Activated CD8-positive, alpha-beta T cell treated with anti-CD3 and anti-CD28 coated beads for 36 hours (primary cell): Measurements from ENCODE around the gene UBE2S. TPM values are rescaled to one million over a fixed set of nuclear protein-coding genes. Genes with fewer than 3 reads are reported as not detected.
"Not testable (repeated sequence)": the region's sequence is repeated elsewhere in the genome, so short reads cannot be mapped to it uniquely, and the experiment has no call there.

ENCODE experiments used
- ATAC-seq: fragments of 200-7000 bp; cut with Tn5 transposase; one replicate; pipeline ENCODE4 v1.10.0; 2021; ENCODE audit warnings: mild to moderate bottlenecking, moderate library complexity
- CTCF ChIA-PET: fragments of 350-600 bp; sonication (Branson Sonifier 250); formaldehyde crosslinking; loops from one replicate; lab custom pipeline; 2021; ENCODE audit warnings: antibody characterized with exemption; lab: Charles Lee
- POLR2A ChIA-PET: fragments of 350-600 bp; sonication (Branson Sonifier 250); formaldehyde crosslinking; loops from one replicate; lab custom pipeline; 2021; ENCODE audit warnings: antibody characterized with exemption; lab: Charles Lee
- DNase-seq: peaks from one replicate; pipeline ENCODE4 v3.0.0-alpha.2; 2020
- H3K27ac Mint-ChIP-seq: one replicate; pipeline ENCODE4 v1.8.0; 2021; ENCODE audit warnings: mild to moderate bottlenecking, mixed read lengths
- H3K27me3 Mint-ChIP-seq: one replicate; pipeline ENCODE4 v1.8.0; 2021; ENCODE audit warnings: mixed read lengths
- H3K36me3 Mint-ChIP-seq: one replicate; pipeline ENCODE4 v1.8.0; 2021; ENCODE audit warnings: low read depth, mixed read lengths
- H3K4me1 Mint-ChIP-seq: one replicate; pipeline ENCODE4 v1.8.0; 2021; ENCODE audit warnings: low read depth, mixed read lengths
- H3K4me3 Mint-ChIP-seq: one replicate; pipeline ENCODE4 v1.8.0; 2021; ENCODE audit warnings: mild to moderate bottlenecking, moderate library complexity, mixed read lengths
- H3K9me3 Mint-ChIP-seq: one replicate; pipeline ENCODE4 v1.8.0; 2021; ENCODE audit warnings: mixed read lengths
- intact Hi-C: fragments of 100-400 bp; cut with micrococcal nuclease; formaldehyde crosslinking; loops from one replicate; pipeline ENCODE4 v1.10.0; 2022
- total RNA-seq, 2 experiments: library from RNA; stranded (reverse); gene quantifications; one replicate each; pipeline ENCODE4 v1.2.3, GENCODE V29; 2021
- TF ChIP-seq, protein P1 (sequence below): fragments of 200-600 bp; IDR thresholded peaks from one replicate; pipeline ENCODE4 v1.8.0; 2022; ENCODE audit warnings: antibody characterized with exemption, mild to moderate bottlenecking

UBE2S gene
- total RNA-seq: 100 to 1,000 TPM; 229 to 241 TPM

DNA sequence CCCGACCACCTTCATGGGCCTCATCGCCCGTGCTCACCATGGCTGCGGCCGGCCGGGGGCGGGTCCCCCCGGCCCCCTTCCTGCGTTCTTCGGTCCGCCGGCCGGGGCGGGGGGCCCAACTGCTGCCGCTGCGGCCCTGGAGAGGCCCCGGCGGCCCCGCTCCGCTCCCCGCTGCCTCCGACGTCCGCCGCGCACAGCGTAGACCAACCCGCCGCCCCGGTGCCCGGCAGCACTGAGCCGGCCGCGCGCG lies at the start of gene UBE2S:
Gene UBE2S (minus strand): TSS at position 239 of the 250 bp plus-strand sequence. CDS start 199 bp downstream, at position 40.
- CTCF ChIA-PET: not testable (repeated sequence)

DNA sequence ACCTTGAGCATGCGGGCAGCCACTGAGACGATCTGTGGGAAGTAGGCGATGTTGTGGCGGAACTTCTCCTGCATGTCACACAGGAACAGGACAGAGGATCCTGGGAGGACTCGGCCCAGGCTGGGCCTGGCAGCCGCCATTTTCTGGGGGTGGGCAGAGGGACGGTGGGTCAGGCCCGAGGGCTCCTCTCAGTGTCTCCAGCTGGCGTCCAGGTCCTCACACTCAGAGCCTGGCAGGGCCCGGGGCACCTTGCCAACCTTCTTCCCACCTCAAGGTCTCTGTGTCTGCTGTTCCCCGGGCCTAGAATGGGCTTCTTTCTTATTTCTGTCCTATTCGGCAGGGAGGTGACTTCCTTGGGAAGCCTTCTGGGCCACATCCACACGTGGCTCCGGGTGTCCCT lies 48.8 kb upstream of the UBE2S start:
- CTCF ChIA-PET: no interaction called here

More for the DNA sequence above, at the start of gene UBE2S:
- POLR2A ChIA-PET: interaction anchor here (0.6 to 8.6 kb wide), 22 partner anchors 8 to 266 kb away, joined by 3 to 217 read pairs (median 4); partner anchors contain the start of genes HSPBP1, NAT14, PPP6R1 and RPL28
- H3K4me1 Mint-ChIP-seq: peaks cover 26% of the 10 kb centered on the region
- peaks cover 48% of the 10 kb centered on the region for H3K36me3 Mint-ChIP-seq
- H3K27ac Mint-ChIP-seq: peak within 1 kb of the TSS; percentile 97
- H3K27me3 Mint-ChIP-seq, intact Hi-C loops, DNase-seq, ATAC-seq, H3K9me3 Mint-ChIP-seq: not testable (repeated sequence)
- peak within 1 kb of the TSS; percentile 92 for H3K4me3 Mint-ChIP-seq

DNA sequence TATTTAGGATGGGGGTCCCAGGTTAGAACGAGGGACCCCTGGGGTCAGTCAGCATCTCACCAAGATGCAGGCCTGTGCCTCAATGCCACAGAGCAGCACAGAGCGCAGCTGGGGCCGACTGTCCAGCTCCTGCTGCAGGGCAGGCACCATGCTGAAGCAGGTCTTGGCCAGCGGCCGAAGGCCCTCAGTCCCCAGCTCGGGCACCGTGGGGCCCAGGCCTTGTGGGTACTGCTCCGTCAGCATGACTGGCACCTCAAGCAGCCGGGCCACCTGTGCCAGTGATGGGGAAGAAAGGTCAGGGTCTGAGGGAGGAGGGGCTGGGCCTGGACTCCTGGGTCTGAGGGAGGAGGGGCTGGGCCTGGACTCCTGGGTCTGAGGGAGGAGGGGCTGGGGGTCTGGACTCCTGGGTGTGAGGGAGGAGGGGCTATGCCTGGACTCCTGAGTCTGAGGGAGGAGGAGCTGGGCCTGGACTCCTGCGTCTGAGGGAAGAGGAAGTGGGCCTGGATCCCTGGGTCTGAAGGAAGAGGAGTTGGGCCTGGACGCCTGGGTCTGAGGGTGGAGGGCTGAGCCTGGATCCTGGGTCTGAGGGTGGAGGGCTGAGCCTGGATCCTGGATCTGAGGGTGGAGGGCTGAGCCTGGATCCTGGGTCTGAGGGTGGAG lies 48.1 kb upstream of the UBE2S start:
- ChIA-PET CTCF (no interaction called here), POLR2A (interaction anchor here (0.9 kb wide), 1 partner anchor 194 kb away, joined by 3 read pairs; no protein-coding TSS in a partner anchor)
- Mint-ChIP-seq H3K27ac (no peak overlapping the region), H3K4me1 (peaks cover 18% of the 10 kb centered on the region), H3K4me3 (no peak overlapping the region), H3K9me3 (no peaks in the 10 kb centered on the region), H3K27me3 (peaks cover 18% of the 10 kb centered on the region), H3K36me3 (peaks cover 19% of the 10 kb centered on the region)
- ATAC-seq (no peak), DNase-seq (no peak)
- intact Hi-C loops: no loop called here
- TF ChIP-seq, protein P1, sequence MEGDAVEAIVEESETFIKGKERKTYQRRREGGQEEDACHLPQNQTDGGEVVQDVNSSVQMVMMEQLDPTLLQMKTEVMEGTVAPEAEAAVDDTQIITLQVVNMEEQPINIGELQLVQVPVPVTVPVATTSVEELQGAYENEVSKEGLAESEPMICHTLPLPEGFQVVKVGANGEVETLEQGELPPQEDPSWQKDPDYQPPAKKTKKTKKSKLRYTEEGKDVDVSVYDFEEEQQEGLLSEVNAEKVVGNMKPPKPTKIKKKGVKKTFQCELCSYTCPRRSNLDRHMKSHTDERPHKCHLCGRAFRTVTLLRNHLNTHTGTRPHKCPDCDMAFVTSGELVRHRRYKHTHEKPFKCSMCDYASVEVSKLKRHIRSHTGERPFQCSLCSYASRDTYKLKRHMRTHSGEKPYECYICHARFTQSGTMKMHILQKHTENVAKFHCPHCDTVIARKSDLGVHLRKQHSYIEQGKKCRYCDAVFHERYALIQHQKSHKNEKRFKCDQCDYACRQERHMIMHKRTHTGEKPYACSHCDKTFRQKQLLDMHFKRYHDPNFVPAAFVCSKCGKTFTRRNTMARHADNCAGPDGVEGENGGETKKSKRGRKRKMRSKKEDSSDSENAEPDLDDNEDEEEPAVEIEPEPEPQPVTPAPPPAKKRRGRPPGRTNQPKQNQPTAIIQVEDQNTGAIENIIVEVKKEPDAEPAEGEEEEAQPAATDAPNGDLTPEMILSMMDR: no peak

More for the DNA sequence above, 48.8 kb upstream of the UBE2S start:
- Mint-ChIP-seq H3K27ac (no peak overlapping the region), H3K4me3 (no peak overlapping the region), H3K9me3 (no peaks in the 10 kb centered on the region), H3K36me3 (peaks cover 19% of the 10 kb centered on the region), H3K4me1 (peaks cover 21% of the 10 kb centered on the region), H3K27me3 (peaks cover 15% of the 10 kb centered on the region)
- no peak for ATAC-seq
- POLR2A ChIA-PET: no interaction called here
- TF ChIP-seq, protein P1: no peak
- DNase-seq: no peak
- intact Hi-C loops: no loop called here

DNA sequence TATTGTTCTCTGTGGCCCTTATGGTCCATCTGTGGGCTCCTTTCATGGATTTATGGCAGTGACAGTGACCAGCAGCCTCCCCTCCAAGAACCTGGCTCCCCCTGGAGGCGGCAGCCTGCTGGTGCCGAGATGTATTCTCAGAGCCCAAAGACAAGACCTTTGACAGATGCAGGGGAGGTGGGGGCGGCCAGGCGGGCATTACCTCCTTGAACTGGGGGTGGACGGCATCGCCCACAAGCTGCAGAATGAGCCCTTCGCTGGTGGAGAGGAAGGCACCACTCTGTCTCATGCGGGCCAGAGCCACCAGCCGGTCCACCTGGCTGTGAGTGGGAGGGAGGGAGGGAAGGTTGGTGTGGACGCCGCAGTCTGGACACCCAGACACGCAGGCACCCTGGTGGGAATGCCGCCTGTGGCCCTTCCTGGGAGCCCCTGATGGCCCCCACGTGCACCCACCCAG lies 47.2 kb upstream of the UBE2S start:
- TF ChIP-seq, protein P1: peak; percentile 76
- intact Hi-C loops: no loop called here
- Mint-ChIP-seq H3K4me1 (peaks cover 10% of the 10 kb centered on the region), H3K36me3 (peaks cover 19% of the 10 kb centered on the region), H3K9me3 (no peaks in the 10 kb centered on the region), H3K4me3 (no peak overlapping the region), H3K27ac (no peak overlapping the region), H3K27me3 (peaks cover 24% of the 10 kb centered on the region)
- POLR2A ChIA-PET: interaction anchor here (0.9 kb wide), 1 partner anchor 193 kb away, joined by 3 read pairs; no protein-coding TSS in a partner anchor
- ATAC-seq: peak; percentile 47
- CTCF ChIA-PET: interaction anchor here (1.3 to 2.1 kb wide), 2 partner anchors 11 to 50 kb away, joined by 3 to 6 read pairs; no protein-coding TSS in a partner anchor
- DNase-seq: peak; percentile 67

DNA sequence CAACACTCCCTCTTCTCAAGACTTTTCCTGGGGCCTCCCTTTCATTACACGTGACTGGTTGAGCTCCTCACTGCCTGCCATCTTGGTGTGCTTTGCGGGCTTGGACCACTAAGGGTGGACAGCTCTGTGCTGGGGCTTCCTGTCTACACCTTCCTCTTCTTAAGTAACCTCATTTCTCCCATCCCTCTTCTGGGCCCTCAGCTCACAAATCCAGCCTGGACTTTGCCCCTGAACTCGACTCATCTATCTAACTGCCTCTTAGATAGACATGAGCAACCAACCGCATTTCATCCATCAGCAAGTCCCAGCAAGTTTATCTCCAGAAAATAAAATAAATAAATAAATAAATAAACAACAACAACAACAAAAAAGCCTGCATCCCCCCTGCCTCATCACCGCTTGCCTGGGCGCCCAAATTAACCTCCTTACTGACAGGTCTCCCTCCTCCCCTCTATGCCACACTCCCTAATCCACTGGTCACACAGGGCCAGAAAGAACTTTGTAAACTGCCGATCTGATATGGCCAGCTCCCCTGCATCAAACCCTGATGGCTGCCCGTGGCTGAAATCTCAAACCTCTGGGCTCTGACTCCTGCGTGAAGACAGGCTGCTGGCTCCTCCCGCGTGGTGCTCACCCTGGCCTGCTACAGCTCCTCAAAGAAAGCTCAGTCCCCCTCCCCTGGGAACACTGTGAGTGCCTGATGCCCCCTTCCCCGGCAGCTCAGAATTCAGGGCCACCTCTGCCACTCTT lies 46.1 kb upstream of the UBE2S start:
- Mint-ChIP-seq H3K4me1 (peaks cover 10% of the 10 kb centered on the region), H3K9me3 (no peaks in the 10 kb centered on the region), H3K36me3 (peaks cover 19% of the 10 kb centered on the region), H3K27ac (no peak overlapping the region), H3K4me3 (no peak overlapping the region), H3K27me3 (peaks cover 25% of the 10 kb centered on the region)
- intact Hi-C loops: no loop called here
- TF ChIP-seq, protein P1: no peak
- ChIA-PET POLR2A (interaction anchor here (1.2 kb wide), 1 partner anchor 46 kb away, joined by 4 read pairs; the partner anchor contains the start of gene UBE2S), CTCF (interaction anchor here (1.0 to 2.4 kb wide), 7 partner anchors 13 to 162 kb away, joined by 3 to 12 read pairs (median 3); no protein-coding TSS in a partner anchor)
- ATAC-seq: no peak
- DNase-seq: no peak
